Stimulated activated CD8-positive, alpha-beta memory T cell treated with anti-CD3 and anti-CD28 coated beads, Interleukin-4, amount 100 ng/mL, for 48 hours (primary cell): ENCODE data around the gene GPR107.

Source experiments
- DNase-seq: peaks from one replicate; pipeline ENCODE4 v3.0.0-alpha.2; 2020

The GPR107 gene

GRCh38 chr9:130058887-130059286 is 5.2 kb downstream of the GPR107 start:
- no peak for DNase-seq

GRCh38 chr9:130060296-130060695 is 6.6 kb downstream of the GPR107 start:
- no peak for DNase-seq

- no peak for DNase-seq
Measured at GRCh38 chr9:130062750-130063149, 9.0 kb downstream of the GPR107 start.

- no peak for DNase-seq
Measured at GRCh38 chr9:130064621-130065020, 10.9 kb downstream of the GPR107 start.

GRCh38 chr9:130069048-130069447 is 15.3 kb downstream of the GPR107 start:
- no peak for DNase-seq

GRCh38 chr9:130072515-130073235 is 19.0 kb downstream of the GPR107 start:
- DNase-seq, result peak; percentile 34

GRCh38 chr9:130073373-130073772 is 19.7 kb downstream of the GPR107 start:
- DNase-seq, result no peak

- DNase-seq, result no peak
Measured at GRCh38 chr9:130078547-130078946, 24.8 kb downstream of the GPR107 start.

- no peak for DNase-seq
Measured at GRCh38 chr9:130084337-130084736, 30.6 kb downstream of the GPR107 start.

- DNase-seq, result no peak
Measured at GRCh38 chr9:130088051-130088450, 34.3 kb downstream of the GPR107 start.

- no peak for DNase-seq
Measured at GRCh38 chr9:130089141-130089540, 35.4 kb downstream of the GPR107 start.

GRCh38 chr9:130090915-130091314 is 37.2 kb downstream of the GPR107 start:
- no peak for DNase-seq

- DNase-seq, result no peak
Measured at GRCh38 chr9:130092910-130093309, 39.2 kb downstream of the GPR107 start.

- DNase-seq, result no peak
Measured at GRCh38 chr9:130095872-130096271, 42.2 kb downstream of the GPR107 start.

- no peak for DNase-seq
Measured at GRCh38 chr9:130100681-130101080, 47.0 kb downstream of the GPR107 start.

- no peak for DNase-seq
Measured at GRCh38 chr9:130101915-130102314, 48.2 kb downstream of the GPR107 start.

- no peak for DNase-seq
Measured at GRCh38 chr9:130104491-130105193, 50.9 kb downstream of the GPR107 start.

- no peak for DNase-seq
Measured at GRCh38 chr9:130106860-130107233, 53.1 kb downstream of the GPR107 start.

- DNase-seq, result peak; percentile 93
Measured at GRCh38 chr9:130107234-130107861, 53.6 kb downstream of the GPR107 start.

- DNase-seq, result no peak
Measured at GRCh38 chr9:130107955-130108354, 54.2 kb downstream of the GPR107 start.

GRCh38 chr9:130110166-130110565 is 56.5 kb downstream of the GPR107 start:
- DNase-seq, result no peak

GRCh38 chr9:130110596-130111021 is 56.9 kb downstream of the GPR107 start:
- no peak for DNase-seq

- DNase-seq, result no peak
Measured at GRCh38 chr9:130111786-130112537, 58.3 kb downstream of the GPR107 start.
